ENCODE data around the gene RBM10.

GRCh38 chrX:47221756-47222155 is 76.7 kb downstream of the RBM10 start:
- no peak for TF ChIP-seq POLR2AphosphoS5 (IDR thresholded peaks at IDR 0.05; ENCODE audit: low read depth, low read length)
- TF ChIP-seq, protein P1, sequence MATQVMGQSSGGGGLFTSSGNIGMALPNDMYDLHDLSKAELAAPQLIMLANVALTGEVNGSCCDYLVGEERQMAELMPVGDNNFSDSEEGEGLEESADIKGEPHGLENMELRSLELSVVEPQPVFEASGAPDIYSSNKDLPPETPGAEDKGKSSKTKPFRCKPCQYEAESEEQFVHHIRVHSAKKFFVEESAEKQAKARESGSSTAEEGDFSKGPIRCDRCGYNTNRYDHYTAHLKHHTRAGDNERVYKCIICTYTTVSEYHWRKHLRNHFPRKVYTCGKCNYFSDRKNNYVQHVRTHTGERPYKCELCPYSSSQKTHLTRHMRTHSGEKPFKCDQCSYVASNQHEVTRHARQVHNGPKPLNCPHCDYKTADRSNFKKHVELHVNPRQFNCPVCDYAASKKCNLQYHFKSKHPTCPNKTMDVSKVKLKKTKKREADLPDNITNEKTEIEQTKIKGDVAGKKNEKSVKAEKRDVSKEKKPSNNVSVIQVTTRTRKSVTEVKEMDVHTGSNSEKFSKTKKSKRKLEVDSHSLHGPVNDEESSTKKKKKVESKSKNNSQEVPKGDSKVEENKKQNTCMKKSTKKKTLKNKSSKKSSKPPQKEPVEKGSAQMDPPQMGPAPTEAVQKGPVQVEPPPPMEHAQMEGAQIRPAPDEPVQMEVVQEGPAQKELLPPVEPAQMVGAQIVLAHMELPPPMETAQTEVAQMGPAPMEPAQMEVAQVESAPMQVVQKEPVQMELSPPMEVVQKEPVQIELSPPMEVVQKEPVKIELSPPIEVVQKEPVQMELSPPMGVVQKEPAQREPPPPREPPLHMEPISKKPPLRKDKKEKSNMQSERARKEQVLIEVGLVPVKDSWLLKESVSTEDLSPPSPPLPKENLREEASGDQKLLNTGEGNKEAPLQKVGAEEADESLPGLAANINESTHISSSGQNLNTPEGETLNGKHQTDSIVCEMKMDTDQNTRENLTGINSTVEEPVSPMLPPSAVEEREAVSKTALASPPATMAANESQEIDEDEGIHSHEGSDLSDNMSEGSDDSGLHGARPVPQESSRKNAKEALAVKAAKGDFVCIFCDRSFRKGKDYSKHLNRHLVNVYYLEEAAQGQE (IDR thresholded peaks at IDR 0.05; ENCODE audit: insufficient read depth in 1 of 2, low read depth in 2 of 2, low read length in 2 of 2), result no peak

Measured in PFSK-1 (cell line).